Raji (cell line): ENCODE data around the gene ASB16.

Experiments
- POLR2A ChIP-seq: IDR thresholded peaks from 2 replicates; pipeline ENCODE4 v1.6.1; 2011; ENCODE audit warnings: low read depth, low read length, control low read depth; ENCODE audit not compliant: insufficient read depth

The ASB16 gene

GRCh38 chr17:44210342-44211192 is 40.1 kb downstream of the ASB16 start:
- peak; percentile 46; the same call in 1 of the 2 replicates for TF ChIP-seq POLR2A

GRCh38 chr17:44211281-44212265 is 41.1 kb downstream of the ASB16 start:
- no peak for TF ChIP-seq POLR2A

- peak; percentile 32; the same call in 1 of the 2 replicates for TF ChIP-seq POLR2A
These were observed 42.3 kb downstream of the ASB16 start for GRCh38 chr17:44212507-44213402.

- no peak for TF ChIP-seq POLR2A
These were observed 43.1 kb downstream of the ASB16 start for GRCh38 chr17:44213403-44214229.

- TF ChIP-seq POLR2A: no peak
These were observed 43.7 kb downstream of the ASB16 start for GRCh38 chr17:44214230-44214494.

- 0 out of 2 replicates have a peak, but pooled peaks have one; percentile 13 for TF ChIP-seq POLR2A
These were observed 44.4 kb downstream of the ASB16 start for GRCh38 chr17:44214896-44215295.

GRCh38 chr17:44216173-44216572 is 45.7 kb downstream of the ASB16 start:
- peak; percentile 62 for TF ChIP-seq POLR2A

GRCh38 chr17:44216694-44217093 is 46.2 kb downstream of the ASB16 start:
- no peak for TF ChIP-seq POLR2A

- no peak; the same call in 1 of the 2 replicates for TF ChIP-seq POLR2A
These were observed 47.3 kb downstream of the ASB16 start for GRCh38 chr17:44217738-44218343.

GRCh38 chr17:44218344-44219107 is 48.0 kb downstream of the ASB16 start:
- TF ChIP-seq POLR2A: peak; percentile 50

- peak; percentile 13 for TF ChIP-seq POLR2A
These were observed 48.7 kb downstream of the ASB16 start for GRCh38 chr17:44219108-44219615.

- TF ChIP-seq POLR2A: peak; percentile 4; the same call in 1 of the 2 replicates
These were observed 49.2 kb downstream of the ASB16 start, which contains the start of gene UBTF for GRCh38 chr17:44219616-44220212. Gene UBTF, minus strand, starts transcription at chr17:44219675. Its CDS starts 1,446 bp downstream, at chr17:44218229.
